GM18861 (cell line): Measurements from ENCODE around the gene SPACA7.

Source experiments
- ATAC-seq: cut with Tn5 transposase; IDR thresholded peaks from one replicate; pipeline ENCODE4 v1.9.1; 2021; ENCODE audit not compliant: unreplicated experiment

Gene SPACA7

GRCh38 chr13:112462408-112462807 lies 86.3 kb downstream of the SPACA7 start:
- ATAC-seq: no peak

- no peak for ATAC-seq
Observed at GRCh38 chr13:112464720-112465119, 88.6 kb downstream of the SPACA7 start.

- no peak for ATAC-seq
Observed at GRCh38 chr13:112465251-112466131, 89.3 kb downstream of the SPACA7 start.

- no peak for ATAC-seq
Observed at GRCh38 chr13:112466132-112467058, 90.2 kb downstream of the SPACA7 start.

GRCh38 chr13:112467236-112467635 lies 91.1 kb downstream of the SPACA7 start:
- no peak for ATAC-seq

GRCh38 chr13:112468069-112468468 lies 91.9 kb downstream of the SPACA7 start:
- no peak for ATAC-seq

GRCh38 chr13:112469071-112469745 lies 93.1 kb downstream of the SPACA7 start:
- no peak for ATAC-seq

GRCh38 chr13:112473818-112474217 lies 97.7 kb downstream of the SPACA7 start:
- ATAC-seq: no peak

- no peak for ATAC-seq
Observed at GRCh38 chr13:112474869-112475268, 98.7 kb downstream of the SPACA7 start.

- ATAC-seq: no peak
Observed at GRCh38 chr13:112475889-112476288, 99.7 kb downstream of the SPACA7 start.

GRCh38 chr13:112477070-112477619 lies 101.0 kb downstream of the SPACA7 start:
- ATAC-seq: no peak

GRCh38 chr13:112479389-112479788 lies 103.2 kb downstream of the SPACA7 start:
- no peak for ATAC-seq

GRCh38 chr13:112481458-112481857 lies 105.3 kb downstream of the SPACA7 start:
- no peak for ATAC-seq

- ATAC-seq: no peak
Observed at GRCh38 chr13:112483299-112483698, 107.1 kb downstream of the SPACA7 start.
